ENCODE measurements around the gene ARFGEF3.

- TF ChIP-seq STAT1 (IDR thresholded peaks at IDR 0.05; ENCODE audit: unreplicated experiment) = no peak
- no peak for TF ChIP-seq POLR2AphosphoS5 (IDR thresholded peaks at IDR 0.05; ENCODE audit: low read depth)
- TF ChIP-seq CTCF (conservative IDR thresholded peaks at IDR 0.05; ENCODE audit: low read depth in 2 of 2) = no peak
- TF ChIP-seq EZH2 (IDR thresholded peaks at IDR 0.05; ENCODE audit: low read depth, unreplicated experiment) = no peak
- no peak for TF ChIP-seq CREB1 (CRISPR knock-in tag; IDR thresholded peaks at IDR 0.05; ENCODE audit: low read depth)
- TF ChIP-seq REST (IDR thresholded peaks at IDR 0.05; ENCODE audit: unreplicated experiment) = no peak
Measured at GRCh38 chr6:138328210-138328609, 166.5 kb downstream of the ARFGEF3 start.
